ENCODE results near the gene IRAK3.

IRAK3 gene

GRCh38 chr12:66188584-66189485 is at the start of gene IRAK3:
Gene IRAK3 (plus strand): TSS chr12:66189214. CDS start chr12:66189300, 86 bp downstream.
- peak in 22 of 56 donors; percentile 0 to 38 (median 7) for DNase-seq

GRCh38 chr12:66139328-66139727 is 49.7 kb upstream of the IRAK3 start:
- DNase-seq = no peak

GRCh38 chr12:66140731-66141130 is 48.3 kb upstream of the IRAK3 start:
- DNase-seq = no peak

GRCh38 chr12:66141299-66141698 is 47.7 kb upstream of the IRAK3 start:
- DNase-seq = no peak

- no peak for DNase-seq
These were observed 46.2 kb upstream of the IRAK3 start for GRCh38 chr12:66142826-66143225.

- DNase-seq = no peak
These were observed 45.1 kb upstream of the IRAK3 start for GRCh38 chr12:66143868-66144267.

- DNase-seq = no peak
These were observed 43.9 kb upstream of the IRAK3 start for GRCh38 chr12:66144791-66145754.

GRCh38 chr12:66149702-66150398 is 39.2 kb upstream of the IRAK3 start:
- no peak for DNase-seq

- no peak for DNase-seq
These were observed 36.3 kb upstream of the IRAK3 start for GRCh38 chr12:66152732-66153131.

- no peak for DNase-seq
These were observed 34.2 kb upstream of the IRAK3 start for GRCh38 chr12:66154776-66155175.

GRCh38 chr12:66156654-66157053 is 32.4 kb upstream of the IRAK3 start:
- no peak for DNase-seq

- DNase-seq = no peak
These were observed 29.9 kb upstream of the IRAK3 start for GRCh38 chr12:66159123-66159522.

- DNase-seq = no peak
These were observed 28.3 kb upstream of the IRAK3 start for GRCh38 chr12:66160704-66161103.

- no peak for DNase-seq
These were observed 26.3 kb upstream of the IRAK3 start for GRCh38 chr12:66162701-66163100.

GRCh38 chr12:66163289-66163688 is 25.7 kb upstream of the IRAK3 start:
- no peak for DNase-seq

GRCh38 chr12:66164349-66164821 is 24.6 kb upstream of the IRAK3 start:
- DNase-seq = no peak

GRCh38 chr12:66165141-66165540 is 23.9 kb upstream of the IRAK3 start:
- no peak for DNase-seq

- no peak for DNase-seq
These were observed 22.5 kb upstream of the IRAK3 start for GRCh38 chr12:66166561-66166960.

- DNase-seq = no peak
These were observed 20.6 kb upstream of the IRAK3 start for GRCh38 chr12:66168410-66168809.

- DNase-seq = peak; percentile 46 to 96 (median 86)
These were observed 19.5 kb upstream of the IRAK3 start, which contains the start of gene TMBIM4 for GRCh38 chr12:66169221-66170170. Gene TMBIM4 (minus strand): TSS chr12:66169996. CDS start chr12:66169951, 45 bp downstream.

All from nucleus accumbens (tissue), 56 donors.